K562 (cell line): ENCODE measurements around the gene USP10. TPM values are rescaled to one million over a fixed set of nuclear protein-coding genes. Genes with fewer than 3 reads are reported as not detected.

Experiments
- ATF1 ChIP-seq, 2 experiments: fragments of 450-650 bp in 1 of 2; IDR thresholded peaks; 2 replicates each; pipeline ENCODE4 v1.6.1; 2016; ENCODE audit warnings: missing compliant biosample characterization in 1 of 2, missing genetic modification characterization in 1 of 2
- CEBPG ChIP-seq, 3 experiments: fragments of 200-800 bp in 1 of 3; sonication (Bioruptor generic) in 1 of 3; sonication (generic) in 1 of 3; formaldehyde crosslinking in 1 of 3; IDR thresholded peaks in 2 of 3; conservative IDR thresholded peaks in 1 of 3; 2 replicates each; pipeline versions ENCODE4 v1.6.1 to v1.8.0; 2016 to 2022; ENCODE audit warnings: missing compliant biosample characterization in 2 of 3, missing genetic modification characterization in 2 of 3, mild to moderate bottlenecking in 1 of 3, missing genetic modification reagents in 1 of 3
- KHSRP ChIP-seq: fragments of 450-650 bp; IDR thresholded peaks from 2 replicates; pipeline ENCODE4 v1.6.1; 2017
- MYBL2 ChIP-seq, 2 experiments: fragments of 450-650 bp in 1 of 2; sonication (generic) in 1 of 2; formaldehyde crosslinking in 1 of 2; IDR thresholded peaks; 2 replicates each; pipeline versions ENCODE4 v1.6.1 to v1.8.1; 2017 to 2022; ENCODE audit warnings: borderline replicate concordance in 1 of 2, inconsistent platforms in 1 of 2, low read depth in 1 of 2, mild to moderate bottlenecking in 1 of 2, missing genetic modification reagents in 1 of 2, moderate library complexity in 1 of 2
- NELFE ChIP-seq: IDR thresholded peaks from 2 replicates; pipeline ENCODE4 v1.6.1; 2011; ENCODE audit warnings: mild to moderate bottlenecking; ENCODE audit not compliant: insufficient read depth, insufficient read length
- RBM15 ChIP-seq: fragments of 200-400 bp; formaldehyde crosslinking; IDR thresholded peaks from 2 replicates; pipeline ENCODE4 v1.6.1; 2018; ENCODE audit warnings: mild to moderate bottlenecking, low read length, moderate library complexity; ENCODE audit not compliant: insufficient read depth
- TBP ChIP-seq: optimal IDR thresholded peaks from 2 replicates; pipeline ENCODE3; 2011; ENCODE audit warnings: low read depth, low read length, improper control_type of control experiment
- WHSC1 ChIP-seq: IDR thresholded peaks from one replicate; pipeline ENCODE4 v1.6.1; 2012; ENCODE audit warnings: low read length, control low read depth, inconsistent platforms
- ZNF79 ChIP-seq: fragments of 250-450 bp; sonication (Bioruptor Pico); IDR thresholded peaks from 2 replicates; pipeline ENCODE4 v1.4.0; 2020; ENCODE audit warnings: low read depth, mild to moderate bottlenecking, moderate library complexity
- polyA plus RNA-seq, 8 experiments: library from polyadenylated mRNA; depleted of rRNA in 4 of 8; stranded (reverse) in 5 of 8; unstranded in 3 of 8; fragments of >200 nt; fragmentation: Nextera tagmentation in 2 of 8; fragmentation: Illumina TruSeq in 1 of 8; extraction: Ambion mirVana in 2 of 8; extraction: Trizol in 1 of 8; gene quantifications; 2 replicates each; pipeline versions ENCODE4 v1.2.1 to v1.2.3, GENCODE V29; 2011 to 2014; ENCODE audit warnings: inconsistent platforms in 1 of 8, missing spikeins in 1 of 8
- total RNA-seq, 7 experiments: library from RNA; depleted of rRNA in 6 of 7; stranded (reverse); fragments of >200 nt in 6 of 7; fragmentation: Illumina TruSeq in 2 of 7; extraction: Trizol in 2 of 7; gene quantifications; 2 replicates each; pipeline versions ENCODE4 v1.2.1 to v1.2.3, GENCODE V29; 2011 to 2021; ENCODE audit warnings: low replicate concordance in 1 of 7
- TF ChIP-seq, protein P1 (sequence below), 2 experiments: fragments of 450-650 bp in 1 of 2; sonication (generic) in 1 of 2; formaldehyde crosslinking in 1 of 2; IDR thresholded peaks; 2 replicates each; pipeline versions ENCODE4 v1.7.1 to v1.9.0; 2016 to 2022; ENCODE audit warnings: inconsistent platforms in 1 of 2, mild to moderate bottlenecking in 1 of 2, missing genetic modification reagents in 1 of 2
- TF ChIP-seq, protein P2 (sequence below), 2 experiments: fragments of 450-650 bp; conservative IDR thresholded peaks; 2 replicates each; pipeline ENCODE4 v1.6.1; 2017; ENCODE audit warnings: mild to moderate bottlenecking in 2 of 2, moderate library complexity in 2 of 2
- TF ChIP-seq, protein P3 (sequence below), 2 experiments: fragments of 450-650 bp in 1 of 2; sonication (generic) in 1 of 2; formaldehyde crosslinking in 1 of 2; IDR thresholded peaks in 1 of 2; conservative IDR thresholded peaks in 1 of 2; 2 replicates each; pipeline versions ENCODE4 v1.6.1 to v1.8.1; 2016 to 2023; ENCODE audit warnings: mild to moderate bottlenecking in 2 of 2, moderate library complexity in 2 of 2, inconsistent platforms in 1 of 2, missing genetic modification reagents in 1 of 2

The USP10 gene
- total and polyA plus RNA-seq, 9 of the 15 experiments (the other 6 are each of a cell fraction or from before 2014, with no cell fraction given): 61.7 to 197 (median 116) TPM

DNA sequence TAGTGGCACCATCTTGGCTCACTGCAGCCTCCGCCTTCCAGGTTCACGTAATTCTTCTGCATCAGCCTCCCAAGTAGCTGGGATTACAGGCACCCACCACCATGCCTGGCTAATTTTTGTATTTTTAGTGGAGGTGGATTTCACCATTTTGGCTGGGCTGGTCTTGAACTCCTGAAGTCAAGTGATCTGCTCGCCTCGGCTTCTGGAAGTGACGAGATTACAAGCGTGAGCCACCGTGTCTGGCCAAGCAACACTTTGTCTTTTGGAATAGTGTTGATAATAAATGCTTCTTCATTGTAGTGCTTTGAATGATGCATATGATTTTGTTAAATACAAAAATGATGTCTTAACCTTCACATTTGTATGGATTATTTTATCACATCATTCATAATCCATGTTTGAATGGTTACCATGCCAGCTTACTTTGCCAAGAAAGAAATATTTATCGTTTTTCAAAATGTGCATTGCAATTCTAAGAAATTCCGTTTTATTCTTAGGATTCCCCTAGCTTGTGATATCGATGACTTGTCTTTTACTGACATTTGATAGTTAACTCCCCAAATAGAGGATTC, 29.1 kb downstream of the USP10 start (continued):
- TF ChIP-seq, protein P1, sequence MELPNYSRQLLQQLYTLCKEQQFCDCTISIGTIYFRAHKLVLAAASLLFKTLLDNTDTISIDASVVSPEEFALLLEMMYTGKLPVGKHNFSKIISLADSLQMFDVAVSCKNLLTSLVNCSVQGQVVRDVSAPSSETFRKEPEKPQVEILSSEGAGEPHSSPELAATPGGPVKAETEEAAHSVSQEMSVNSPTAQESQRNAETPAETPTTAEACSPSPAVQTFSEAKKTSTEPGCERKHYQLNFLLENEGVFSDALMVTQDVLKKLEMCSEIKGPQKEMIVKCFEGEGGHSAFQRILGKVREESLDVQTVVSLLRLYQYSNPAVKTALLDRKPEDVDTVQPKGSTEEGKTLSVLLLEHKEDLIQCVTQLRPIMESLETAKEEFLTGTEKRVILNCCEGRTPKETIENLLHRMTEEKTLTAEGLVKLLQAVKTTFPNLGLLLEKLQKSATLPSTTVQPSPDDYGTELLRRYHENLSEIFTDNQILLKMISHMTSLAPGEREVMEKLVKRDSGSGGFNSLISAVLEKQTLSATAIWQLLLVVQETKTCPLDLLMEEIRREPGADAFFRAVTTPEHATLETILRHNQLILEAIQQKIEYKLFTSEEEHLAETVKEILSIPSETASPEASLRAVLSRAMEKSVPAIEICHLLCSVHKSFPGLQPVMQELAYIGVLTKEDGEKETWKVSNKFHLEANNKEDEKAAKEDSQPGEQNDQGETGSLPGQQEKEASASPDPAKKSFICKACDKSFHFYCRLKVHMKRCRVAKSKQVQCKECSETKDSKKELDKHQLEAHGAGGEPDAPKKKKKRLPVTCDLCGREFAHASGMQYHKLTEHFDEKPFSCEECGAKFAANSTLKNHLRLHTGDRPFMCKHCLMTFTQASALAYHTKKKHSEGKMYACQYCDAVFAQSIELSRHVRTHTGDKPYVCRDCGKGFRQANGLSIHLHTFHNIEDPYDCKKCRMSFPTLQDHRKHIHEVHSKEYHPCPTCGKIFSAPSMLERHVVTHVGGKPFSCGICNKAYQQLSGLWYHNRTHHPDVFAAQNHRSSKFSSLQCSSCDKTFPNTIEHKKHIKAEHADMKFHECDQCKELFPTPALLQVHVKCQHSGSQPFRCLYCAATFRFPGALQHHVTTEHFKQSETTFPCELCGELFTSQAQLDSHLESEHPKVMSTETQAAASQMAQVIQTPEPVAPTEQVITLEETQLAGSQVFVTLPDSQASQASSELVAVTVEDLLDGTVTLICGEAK (IDR thresholded peaks at IDR 0.05): 0 out of 2 replicates have a peak, but pooled peaks have one; percentile 34
- TF ChIP-seq, protein P1 (CRISPR knock-in tag; IDR thresholded peaks at IDR 0.05): no peak
- TF ChIP-seq ATF1 (CRISPR knock-in tag; IDR thresholded peaks at IDR 0.05): no peak
- 0 out of 2 replicates have a peak, but pooled peaks have one; percentile 24 for TF ChIP-seq ATF1 (tag; IDR thresholded peaks at IDR 0.05)
- peak; percentile 91 for TF ChIP-seq TBP
- TF ChIP-seq KHSRP: no peak
- TF ChIP-seq RBM15: no peak
- TF ChIP-seq MYBL2 (IDR thresholded peaks at IDR 0.05; ENCODE audit: low read depth): no peak
- TF ChIP-seq MYBL2 (CRISPR knock-in tag; IDR thresholded peaks at IDR 0.05; ENCODE audit: borderline replicate concordance): no peak
- no peak for TF ChIP-seq ZNF79 (CRISPR knock-in tag)
- TF ChIP-seq, protein P2, sequence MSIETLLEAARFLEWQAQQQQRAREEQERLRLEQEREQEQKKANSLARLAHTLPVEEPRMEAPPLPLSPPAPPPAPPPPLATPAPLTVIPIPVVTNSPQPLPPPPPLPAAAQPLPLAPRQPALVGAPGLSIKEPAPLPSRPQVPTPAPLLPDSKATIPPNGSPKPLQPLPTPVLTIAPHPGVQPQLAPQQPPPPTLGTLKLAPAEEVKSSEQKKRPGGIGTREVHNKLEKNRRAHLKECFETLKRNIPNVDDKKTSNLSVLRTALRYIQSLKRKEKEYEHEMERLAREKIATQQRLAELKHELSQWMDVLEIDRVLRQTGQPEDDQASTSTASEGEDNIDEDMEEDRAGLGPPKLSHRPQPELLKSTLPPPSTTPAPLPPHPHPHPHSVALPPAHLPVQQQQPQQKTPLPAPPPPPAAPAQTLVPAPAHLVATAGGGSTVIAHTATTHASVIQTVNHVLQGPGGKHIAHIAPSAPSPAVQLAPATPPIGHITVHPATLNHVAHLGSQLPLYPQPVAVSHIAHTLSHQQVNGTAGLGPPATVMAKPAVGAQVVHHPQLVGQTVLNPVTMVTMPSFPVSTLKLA (conservative IDR thresholded peaks at IDR 0.05): no peak
- no peak for TF ChIP-seq WHSC1
- TF ChIP-seq CEBPG (CRISPR knock-in tag; IDR thresholded peaks at IDR 0.05): peak; percentile 37; the same call in 1 of the 2 replicates
- peak; percentile 49 to 64 for TF ChIP-seq CEBPG (tag; conservative IDR thresholded peaks at IDR 0.05 in 1 of 2, IDR thresholded peaks at IDR 0.05 in 1 of 2)
- TF ChIP-seq NELFE: no peak
- TF ChIP-seq, protein P3, sequence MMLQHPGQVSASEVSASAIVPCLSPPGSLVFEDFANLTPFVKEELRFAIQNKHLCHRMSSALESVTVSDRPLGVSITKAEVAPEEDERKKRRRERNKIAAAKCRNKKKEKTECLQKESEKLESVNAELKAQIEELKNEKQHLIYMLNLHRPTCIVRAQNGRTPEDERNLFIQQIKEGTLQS (IDR thresholded peaks at IDR 0.05): peak; percentile 69
- TF ChIP-seq, protein P3 (CRISPR knock-in tag; conservative IDR thresholded peaks at IDR 0.05): no peak
